ENCODE measurements around the gene SFMBT1. TPM values are rescaled to one million over a fixed set of nuclear protein-coding genes. Genes with fewer than 3 reads are reported as not detected.

Gene SFMBT1
- 9.1 TPM for total RNA-seq

DNA sequence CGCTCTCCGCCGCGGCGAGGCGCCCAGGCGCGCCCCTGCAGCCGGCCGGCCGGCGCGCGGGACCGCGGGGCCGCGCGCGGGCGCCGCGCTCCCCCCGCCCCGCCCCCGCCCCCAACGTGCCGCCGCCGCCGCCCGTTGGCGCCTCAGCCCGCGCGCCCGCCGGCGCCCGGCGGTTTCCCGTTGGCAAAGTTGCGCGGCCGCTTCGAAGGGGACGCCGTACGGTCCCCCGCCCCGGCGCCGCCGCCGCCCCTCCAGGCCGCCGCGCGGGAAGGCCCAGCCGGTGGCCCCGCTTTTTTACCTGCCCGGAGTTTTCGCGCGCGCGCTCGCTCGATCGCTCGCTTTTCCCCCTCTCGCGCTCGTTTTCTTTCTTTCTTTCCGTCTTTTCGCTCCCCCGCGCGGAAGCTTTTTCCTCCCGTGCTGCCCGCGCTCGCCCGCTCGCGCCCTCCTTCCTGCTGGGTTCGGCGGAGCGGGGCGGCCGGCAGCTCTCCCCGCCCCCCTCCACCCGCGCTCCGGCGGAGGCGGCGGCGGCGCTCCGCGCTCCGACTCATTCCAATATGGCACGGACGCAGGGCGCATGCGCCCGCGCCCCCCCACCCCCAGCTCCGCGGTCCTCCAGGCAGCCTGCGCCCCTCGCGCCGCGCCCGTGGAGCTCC is at the start of gene SFMBT1:
Gene SFMBT1, minus strand, starts transcription at position 556 of the 653 bp plus-strand sequence. CDS start 76,945 bp downstream, outside the sequence.
- intact Hi-C loops (cut with DNase I), result no loop called here
- Histone ChIP-seq H3K36me3 (no peaks in the 10 kb centered on the region), H3K27ac (peak within 1 kb of the TSS; percentile 89), H3K4me3 (peak within 1 kb of the TSS; percentile 90 to 95), H3K4me1 (peaks cover 17% of the 10 kb centered on the region), H3K9me3 (no peaks in the 10 kb centered on the region), H3K27me3 (no peaks in the 10 kb centered on the region)
- TF ChIP-seq POLR2A (IDR thresholded peaks at IDR 0.05), result no peak
- no peak for TF ChIP-seq CTCF (IDR thresholded peaks at IDR 0.05)
- TF ChIP-seq POLR2AphosphoS5 (IDR thresholded peaks at IDR 0.05; ENCODE audit: insufficient read depth in 1 of 2, low read depth in 1 of 2), result no peak
- no peak for DNase-seq (ENCODE audit: extremely low spot score in 2 of 2)

DNA sequence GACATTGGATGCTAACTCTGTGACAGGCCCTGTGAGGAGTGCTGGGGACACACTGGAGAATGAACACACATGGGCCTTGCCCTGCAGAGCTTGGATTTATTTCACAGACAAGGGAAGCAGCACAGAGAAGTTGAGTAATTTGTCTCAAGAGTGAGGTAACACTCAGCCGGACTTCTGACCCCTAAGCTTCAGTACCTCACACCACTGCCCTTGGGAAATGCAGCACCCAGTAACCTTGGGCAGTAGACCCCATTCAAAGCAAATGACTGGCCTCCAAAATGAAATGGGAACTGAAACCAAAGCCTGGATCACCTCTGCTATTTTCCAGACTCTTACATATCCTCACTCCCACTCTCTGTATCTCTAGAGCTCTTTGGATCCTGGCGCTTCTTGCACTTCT is 47.1 kb upstream of the SFMBT1 start:
- intact Hi-C loops (cut with DNase I), result no loop called here
- no peak for DNase-seq (ENCODE audit: extremely low spot score in 2 of 2)
- no peaks in the 10 kb centered on the region for H3K9me3 ChIP-seq
- no peak for TF ChIP-seq POLR2A (IDR thresholded peaks at IDR 0.05)
- TF ChIP-seq CTCF (IDR thresholded peaks at IDR 0.05), result no peak
- TF ChIP-seq POLR2AphosphoS5 (IDR thresholded peaks at IDR 0.05; ENCODE audit: insufficient read depth in 1 of 2, low read depth in 1 of 2), result no peak
- H3K4me1 ChIP-seq, result peaks cover 7% of the 10 kb centered on the region
- H3K27ac ChIP-seq, result no peak overlapping the region
- H3K4me3 ChIP-seq, result no peak overlapping the region
- H3K27me3 ChIP-seq, result no peaks in the 10 kb centered on the region
- peaks cover 0 to 19% of the 10 kb centered on the region in 2 donors for H3K36me3 ChIP-seq

- H3K9me3 ChIP-seq, result no peaks in the 10 kb centered on the region
- H3K4me3 ChIP-seq, result no peak overlapping the region
- TF ChIP-seq POLR2AphosphoS5 (IDR thresholded peaks at IDR 0.05; ENCODE audit: insufficient read depth in 1 of 2, low read depth in 1 of 2), result no peak
- no peak for TF ChIP-seq POLR2A (IDR thresholded peaks at IDR 0.05)
- TF ChIP-seq CTCF (IDR thresholded peaks at IDR 0.05), result no peak
- no peaks in the 10 kb centered on the region for H3K27me3 ChIP-seq
- intact Hi-C loops (cut with DNase I), result no loop called here
- H3K4me1 ChIP-seq, result peaks cover 7% of the 10 kb centered on the region
- H3K27ac ChIP-seq, result no peak overlapping the region
- peaks cover 0 to 19% of the 10 kb centered on the region in 2 donors for H3K36me3 ChIP-seq
- DNase-seq (ENCODE audit: extremely low spot score in 2 of 2), result no peak
Measured at GRCh38 chr3:53092216-53092615, 46.3 kb upstream of the SFMBT1 start.

DNA sequence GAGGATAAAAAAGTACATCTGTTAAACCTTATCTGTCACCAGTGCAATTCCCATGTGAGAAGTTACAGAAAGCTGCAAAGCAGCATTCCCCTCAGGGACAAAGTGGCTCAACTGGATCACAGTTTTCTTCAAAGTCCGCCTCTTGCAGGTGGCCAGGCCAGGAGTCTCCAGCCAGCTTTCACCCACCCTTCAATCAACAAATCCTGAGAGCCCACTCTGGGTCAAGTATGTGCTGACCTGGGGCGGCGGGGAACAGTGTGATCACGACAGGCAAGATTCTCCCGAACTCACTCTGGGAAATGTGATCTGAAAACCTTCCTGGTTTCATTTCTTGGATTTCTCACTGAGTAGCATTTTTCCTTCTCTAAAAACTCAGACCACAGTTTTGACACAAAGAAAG is 45.1 kb upstream of the SFMBT1 start:
- peaks cover 7% of the 10 kb centered on the region for H3K4me1 ChIP-seq
- H3K27ac ChIP-seq, result no peak overlapping the region
- H3K27me3 ChIP-seq, result no peaks in the 10 kb centered on the region
- no peak for DNase-seq (ENCODE audit: extremely low spot score in 2 of 2)
- H3K36me3 ChIP-seq, result peaks cover 0 to 19% of the 10 kb centered on the region in 2 donors
- H3K4me3 ChIP-seq, result no peak overlapping the region
- TF ChIP-seq CTCF (IDR thresholded peaks at IDR 0.05) (no peak), POLR2A (IDR thresholded peaks at IDR 0.05) (no peak), POLR2AphosphoS5 (IDR thresholded peaks at IDR 0.05; ENCODE audit: insufficient read depth in 1 of 2, low read depth in 1 of 2) (no peak)
- intact Hi-C loops (cut with DNase I), result no loop called here
- H3K9me3 ChIP-seq, result no peaks in the 10 kb centered on the region

GRCh38 chr3:53089511-53089910 is 43.6 kb upstream of the SFMBT1 start:
- TF ChIP-seq POLR2AphosphoS5 (IDR thresholded peaks at IDR 0.05; ENCODE audit: insufficient read depth in 1 of 2, low read depth in 1 of 2) (no peak), CTCF (IDR thresholded peaks at IDR 0.05) (no peak), POLR2A (IDR thresholded peaks at IDR 0.05) (no peak)
- intact Hi-C loops (cut with DNase I), result no loop called here
- no peaks in the 10 kb centered on the region for H3K27me3 ChIP-seq
- no peak for DNase-seq (ENCODE audit: extremely low spot score in 2 of 2)
- peaks cover 12% of the 10 kb centered on the region for H3K4me1 ChIP-seq
- no peak overlapping the region for H3K4me3 ChIP-seq
- H3K27ac ChIP-seq, result no peak overlapping the region
- no peaks in the 10 kb centered on the region for H3K9me3 ChIP-seq
- H3K36me3 ChIP-seq, result peaks cover 0 to 14% of the 10 kb centered on the region in 2 donors
